HG03521 (cell line): ENCODE measurements around the gene OR52L1.

Experiments used
- ATAC-seq: cut with Tn5 transposase; IDR thresholded peaks from one replicate; pipeline ENCODE4 v1.9.1; 2021; ENCODE audit warnings: mild to moderate bottlenecking, moderate library complexity; ENCODE audit not compliant: unreplicated experiment

OR52L1 gene

DNA sequence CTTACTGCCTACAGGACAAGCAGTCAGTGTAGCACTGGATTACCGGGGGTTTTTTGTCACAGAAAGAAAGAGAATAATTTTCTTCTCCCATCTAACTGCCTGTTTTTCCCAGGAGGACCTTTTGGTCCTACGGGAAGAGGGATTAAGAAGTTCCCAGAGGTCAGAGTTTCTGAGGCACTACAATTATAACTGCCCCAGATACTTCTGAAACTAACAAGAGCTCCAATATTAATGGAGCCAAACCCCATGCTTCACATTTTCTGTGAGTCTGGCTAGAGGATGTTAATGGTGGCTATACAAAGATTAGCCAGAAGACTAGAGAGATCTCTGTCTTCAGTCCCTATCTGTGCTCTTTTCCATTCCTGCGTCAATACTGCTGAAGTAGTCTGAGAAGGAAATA, 44.8 kb downstream of the OR52L1 start, which contains the start of gene OR56A3:
TSS of gene OR56A3 (plus strand) at position 301 of the 400 bp plus-strand sequence. CDS start 5,096 bp downstream, outside the sequence.
- ATAC-seq = no peak

DNA sequence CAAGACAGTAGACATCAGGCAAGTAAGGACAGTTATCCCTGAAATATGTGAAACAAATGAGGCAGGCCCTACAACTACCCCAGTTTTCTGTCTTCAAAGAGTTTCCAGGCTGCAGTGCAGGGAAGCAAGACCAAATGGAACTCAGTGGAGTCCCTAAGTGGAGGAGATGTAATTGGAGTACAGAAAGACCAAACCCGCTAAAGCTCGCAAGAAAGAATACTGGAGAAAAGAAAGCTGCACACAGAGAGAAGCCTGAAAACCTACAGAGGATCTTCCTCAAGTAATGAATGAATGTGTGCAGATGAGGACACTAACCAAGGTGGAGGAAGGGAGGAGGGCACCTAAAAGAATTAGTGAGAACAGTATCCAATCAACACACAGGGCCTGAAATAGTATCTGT, 46.0 kb downstream of the OR52L1 start:
- ATAC-seq = no peak

- ATAC-seq = no peak
These were observed 48.2 kb downstream of the OR52L1 start for GRCh38 chr11:5938603-5938965.

GRCh38 chr11:5937868-5938602, 48.8 kb downstream of the OR52L1 start:
- ATAC-seq = no peak
